ENCODE data around the gene DNAJC17.

DNA sequence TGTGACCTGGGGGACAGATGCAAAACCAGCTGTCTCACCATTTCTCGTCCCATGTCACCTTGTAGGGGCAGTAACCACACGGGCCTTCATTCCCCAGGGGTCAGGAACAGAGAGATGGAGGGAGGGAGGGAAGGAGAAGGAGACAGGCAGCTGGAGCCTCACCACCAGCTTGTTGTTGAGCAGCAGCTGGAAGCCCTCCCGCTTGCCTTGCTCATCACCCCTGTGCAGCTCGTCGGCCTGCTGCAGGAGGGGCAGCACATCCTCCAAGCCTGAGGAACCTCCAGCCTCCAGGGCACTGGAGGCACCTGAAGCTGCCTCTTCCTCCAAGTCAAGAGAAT is 62.5 kb downstream of the DNAJC17 start:
- TF ChIP-seq POLR2A (IDR thresholded peaks at IDR 0.05) (no peak), EP300 (IDR thresholded peaks at IDR 0.05; ENCODE audit: low read depth) (no peak)
- TF ChIP-seq, protein P1, sequence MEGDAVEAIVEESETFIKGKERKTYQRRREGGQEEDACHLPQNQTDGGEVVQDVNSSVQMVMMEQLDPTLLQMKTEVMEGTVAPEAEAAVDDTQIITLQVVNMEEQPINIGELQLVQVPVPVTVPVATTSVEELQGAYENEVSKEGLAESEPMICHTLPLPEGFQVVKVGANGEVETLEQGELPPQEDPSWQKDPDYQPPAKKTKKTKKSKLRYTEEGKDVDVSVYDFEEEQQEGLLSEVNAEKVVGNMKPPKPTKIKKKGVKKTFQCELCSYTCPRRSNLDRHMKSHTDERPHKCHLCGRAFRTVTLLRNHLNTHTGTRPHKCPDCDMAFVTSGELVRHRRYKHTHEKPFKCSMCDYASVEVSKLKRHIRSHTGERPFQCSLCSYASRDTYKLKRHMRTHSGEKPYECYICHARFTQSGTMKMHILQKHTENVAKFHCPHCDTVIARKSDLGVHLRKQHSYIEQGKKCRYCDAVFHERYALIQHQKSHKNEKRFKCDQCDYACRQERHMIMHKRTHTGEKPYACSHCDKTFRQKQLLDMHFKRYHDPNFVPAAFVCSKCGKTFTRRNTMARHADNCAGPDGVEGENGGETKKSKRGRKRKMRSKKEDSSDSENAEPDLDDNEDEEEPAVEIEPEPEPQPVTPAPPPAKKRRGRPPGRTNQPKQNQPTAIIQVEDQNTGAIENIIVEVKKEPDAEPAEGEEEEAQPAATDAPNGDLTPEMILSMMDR (IDR thresholded peaks at IDR 0.05) = no peak
